MCF 10A (cell line): Measurements from ENCODE around the gene XPO4. TPM values are rescaled to one million over a fixed set of nuclear protein-coding genes. Genes with fewer than 3 reads are reported as not detected.

ENCODE experiments used
- BruUV-seq: library from RNA; stranded (reverse); fragments of 400-500 nt; replicated peaks from 2 replicates; lab custom pipeline; 2021; lab: Mats Ljungman, UMichigan
- CTCF ChIA-PET: fragments of 300-600 bp; sonication (Branson Sonifier 250); formaldehyde crosslinking; extraction: SDS; loops from one replicate; lab custom pipeline; 2021; ENCODE audit warnings: antibody characterized with exemption, inconsistent platforms; lab: Yijun Ruan, JAX
- POLR2A ChIA-PET: fragments of 300-600, 350-650 bp; sonication (Branson Sonifier 250); formaldehyde crosslinking; extraction: SDS; loops from one replicate; lab custom pipeline; 2020; ENCODE audit warnings: antibody characterized with exemption, inconsistent platforms; lab: Yijun Ruan, JAX
- DNase-seq: peaks from one replicate; pipeline ENCODE4 v3.0.0-alpha.2; 2018; ENCODE audit not compliant: unreplicated experiment
- H3K27ac Mint-ChIP-seq: one replicate; pipeline ENCODE4 v1.8.0; 2022; ENCODE audit warnings: mild to moderate bottlenecking, low read depth, mixed read lengths; ENCODE audit not compliant: unreplicated experiment
- H3K27me3 Mint-ChIP-seq: one replicate; pipeline ENCODE4 v1.8.0; 2022; ENCODE audit warnings: mixed read lengths; ENCODE audit not compliant: insufficient read depth, unreplicated experiment
- H3K36me3 Mint-ChIP-seq: one replicate; pipeline ENCODE4 v1.8.0; 2022; ENCODE audit warnings: mild to moderate bottlenecking, moderate library complexity, mixed read lengths; ENCODE audit not compliant: insufficient read depth, unreplicated experiment
- H3K4me1 Mint-ChIP-seq: one replicate; pipeline ENCODE4 v1.8.0; 2022; ENCODE audit warnings: mixed read lengths; ENCODE audit not compliant: insufficient read depth, unreplicated experiment
- H3K4me3 Mint-ChIP-seq: one replicate; pipeline ENCODE4 v1.8.0; 2022; ENCODE audit warnings: mild to moderate bottlenecking, moderate library complexity, mixed read lengths; ENCODE audit not compliant: unreplicated experiment
- H3K9me3 Mint-ChIP-seq: one replicate; pipeline ENCODE4 v1.8.0; 2022; ENCODE audit warnings: mixed read lengths; ENCODE audit not compliant: unreplicated experiment
- CTCF ChIP-seq: fragments of 200-600 bp; IDR thresholded peaks from one replicate; pipeline ENCODE4 v1.8.0; 2022; ENCODE audit warnings: antibody characterized with exemption, mild to moderate bottlenecking; ENCODE audit not compliant: unreplicated experiment
- intact Hi-C: fragments of 100-400 bp; cut with micrococcal nuclease; formaldehyde crosslinking; loops from 2 replicates; pipeline ENCODE4 v1.14.1; 2022
- total RNA-seq: library from RNA; stranded (reverse); gene quantifications from 2 replicates; pipeline ENCODE4 v1.2.3, GENCODE V29; 2022

Gene XPO4
- total RNA-seq, 1 experiment from 2014 or later = 25.8 TPM

GRCh38 chr13:20911037-20911436 lies 8.5 kb upstream of the XPO4 start:
- POLR2A ChIA-PET = interaction anchor here (0.7 to 1.4 kb wide), 2 partner anchors 8 to 96 kb away, joined by 3 to 7 read pairs; partner anchors contain the start of gene XPO4
- H3K9me3 Mint-ChIP-seq = no peaks in the 10 kb centered on the region
- H3K4me1 Mint-ChIP-seq = no peaks in the 10 kb centered on the region
- BruUV-seq = no TSS peak
- no peak overlapping the region for H3K27ac Mint-ChIP-seq
- DNase-seq = no peak
- no peak for TF ChIP-seq CTCF
- no peaks in the 10 kb centered on the region for H3K36me3 Mint-ChIP-seq
- H3K27me3 Mint-ChIP-seq = no peaks in the 10 kb centered on the region
- intact Hi-C loops = no loop called here
- CTCF ChIA-PET = interaction anchor here (0.6 to 1.5 kb wide), 4 partner anchors 10 to 20 kb away, joined by 3 to 4 read pairs (median 3); no protein-coding TSS in a partner anchor
- H3K4me3 Mint-ChIP-seq = no peak overlapping the region

- POLR2A ChIA-PET = interaction anchor here (0.7 kb wide), 1 partner anchor 8 kb away, joined by 3 read pairs; no protein-coding TSS in a partner anchor
- no peaks in the 10 kb centered on the region for H3K27me3 Mint-ChIP-seq
- BruUV-seq = no TSS peak
- no peak overlapping the region for H3K27ac Mint-ChIP-seq
- H3K9me3 Mint-ChIP-seq = no peaks in the 10 kb centered on the region
- DNase-seq = no peak
- no peaks in the 10 kb centered on the region for H3K36me3 Mint-ChIP-seq
- CTCF ChIA-PET = no interaction called here
- no peaks in the 10 kb centered on the region for H3K4me1 Mint-ChIP-seq
- intact Hi-C loops = no loop called here
- TF ChIP-seq CTCF = no peak
- no peak overlapping the region for H3K4me3 Mint-ChIP-seq
These were observed 6.4 kb upstream of the XPO4 start for GRCh38 chr13:20908714-20909497.

GRCh38 chr13:20904908-20905307 lies 2.4 kb upstream of the XPO4 start:
- no peak for TF ChIP-seq CTCF
- Mint-ChIP-seq H3K27ac (no peak overlapping the region), H3K9me3 (no peaks in the 10 kb centered on the region), H3K27me3 (no peaks in the 10 kb centered on the region), H3K4me3 (no peak overlapping the region), H3K4me1 (peaks cover 5% of the 10 kb centered on the region), H3K36me3 (peaks cover 4% of the 10 kb centered on the region)
- ChIA-PET CTCF (interaction anchor here (0.6 to 1.3 kb wide), 5 partner anchors 13 to 401 kb away, joined by 3 to 5 read pairs (median 4); no protein-coding TSS in a partner anchor), POLR2A (interaction anchor here (0.7 kb wide), 1 partner anchor 82 kb away, joined by 3 read pairs; no protein-coding TSS in a partner anchor)
- no peak for DNase-seq
- intact Hi-C loops = no loop called here
- no TSS peak for BruUV-seq

- no peaks in the 10 kb centered on the region for H3K27me3 Mint-ChIP-seq
- no peak for TF ChIP-seq CTCF
- no peaks in the 10 kb centered on the region for H3K9me3 Mint-ChIP-seq
- CTCF ChIA-PET = interaction anchor here (0.9 kb wide), 1 partner anchor 9 kb away, joined by 3 read pairs; no protein-coding TSS in a partner anchor
- peak overlapping the region; percentile 94 for H3K4me3 Mint-ChIP-seq
- peaks cover 13% of the 10 kb centered on the region for H3K36me3 Mint-ChIP-seq
- peak overlapping the region; percentile 94 for H3K27ac Mint-ChIP-seq
- peaks cover 5% of the 10 kb centered on the region for H3K4me1 Mint-ChIP-seq
- no peak for DNase-seq
- intact Hi-C loops = no loop called here
- POLR2A ChIA-PET = interaction anchor here (0.6 to 2.8 kb wide), 12 partner anchors 8 to 711 kb away, joined by 3 to 16 read pairs (median 6); partner anchors contain the start of gene EEF1AKMT1
- BruUV-seq = no TSS peak
These were observed 574 bp upstream of the XPO4 start for GRCh38 chr13:20903164-20903475.
